Lower leg skin (tissue), 4 donors: ENCODE data around the gene SPATA3. TPM values are rescaled to one million over a fixed set of nuclear protein-coding genes. Genes with fewer than 3 reads are reported as not detected.
"Not testable (repeated sequence)": the region's sequence is repeated elsewhere in the genome, so short reads cannot be mapped to it uniquely, and the experiment has no call there.

Experiments
- DNase-seq, 2 donors: peaks; one replicate each; pipeline ENCODE4 v3.0.0-alpha.2; 2019; ENCODE audit warnings: low spot score in 2 of 2
- H3K4me3 ChIP-seq: fragments of 200-600 bp; sonication (generic); 2 replicates; pipeline ENCODE4 v1.5.1; 2017; ENCODE audit warnings: mild to moderate bottlenecking, low read depth; ENCODE audit not compliant: poor library complexity, severe bottlenecking
- CTCF ChIP-seq, 3 donors: fragments of 450-650 bp; IDR thresholded peaks; one replicate each; pipeline ENCODE4 v1.5.1; 2016; ENCODE audit warnings: antibody characterized with exemption in 3 of 3, mild to moderate bottlenecking in 3 of 3, moderate library complexity in 2 of 3
- POLR2A ChIP-seq, 2 donors: fragments of 450-650 bp; IDR thresholded peaks; one replicate each; pipeline ENCODE4 v1.6.1; 2016 to 2017; ENCODE audit warnings: antibody characterized with exemption in 2 of 2, mild to moderate bottlenecking in 1 of 2, moderate library complexity in 1 of 2
- WGBS, 2 donors: methylation state at CpG; one replicate each; pipeline ENCODE4 v1.1.5; 2018; 5-methylcytosine and 5-hydroxymethylcytosine counted together
- intact Hi-C: fragments of 100-400 bp; cut with DNase I; formaldehyde crosslinking; loops from one replicate; pipeline ENCODE4 v1.15.0; 2023; ENCODE audit warnings: low total_unique reads
- total RNA-seq, 4 donors: library from RNA; depleted of rRNA; stranded (reverse); fragments of >200 nt; gene quantifications; one replicate each; pipeline ENCODE4 v1.1.0, GENCODE V29; 2016

Gene SPATA3
- total RNA-seq, 4 donors from 2014 or later: 0.25 TPM; not detected in 3

DNA sequence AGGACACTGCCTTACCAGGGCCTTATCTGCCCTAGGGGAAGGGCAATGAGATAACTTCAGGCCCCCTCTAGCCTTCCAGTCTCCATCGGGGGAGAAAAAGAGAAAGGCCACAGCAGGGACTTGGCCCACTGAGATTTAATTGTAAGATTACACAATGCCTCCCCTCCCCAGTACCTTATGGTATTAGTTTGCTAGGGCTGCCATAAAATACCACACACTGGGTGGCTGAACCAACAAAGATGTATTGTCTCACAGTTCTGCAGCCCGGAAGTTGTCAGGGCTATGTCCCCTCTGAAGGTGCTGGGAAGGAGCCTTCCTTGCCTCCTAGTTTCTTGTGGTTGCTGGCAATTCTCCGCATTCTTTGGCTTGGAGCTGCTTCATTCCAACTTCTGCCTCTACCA lies 34.8 kb upstream of the SPATA3 start:
- DNase-seq: peak in 1 of 2 donors; percentile 18
- TF ChIP-seq POLR2A (IDR thresholded peaks at IDR 0.05) (no peak), CTCF (IDR thresholded peaks at IDR 0.05) (no peak)
- H3K4me3 ChIP-seq: no peak overlapping the region
- intact Hi-C loops: no loop called here
- 75 to 81% methylated on average over 3 of the region's 3 CpGs for WGBS, 2 donors

DNA sequence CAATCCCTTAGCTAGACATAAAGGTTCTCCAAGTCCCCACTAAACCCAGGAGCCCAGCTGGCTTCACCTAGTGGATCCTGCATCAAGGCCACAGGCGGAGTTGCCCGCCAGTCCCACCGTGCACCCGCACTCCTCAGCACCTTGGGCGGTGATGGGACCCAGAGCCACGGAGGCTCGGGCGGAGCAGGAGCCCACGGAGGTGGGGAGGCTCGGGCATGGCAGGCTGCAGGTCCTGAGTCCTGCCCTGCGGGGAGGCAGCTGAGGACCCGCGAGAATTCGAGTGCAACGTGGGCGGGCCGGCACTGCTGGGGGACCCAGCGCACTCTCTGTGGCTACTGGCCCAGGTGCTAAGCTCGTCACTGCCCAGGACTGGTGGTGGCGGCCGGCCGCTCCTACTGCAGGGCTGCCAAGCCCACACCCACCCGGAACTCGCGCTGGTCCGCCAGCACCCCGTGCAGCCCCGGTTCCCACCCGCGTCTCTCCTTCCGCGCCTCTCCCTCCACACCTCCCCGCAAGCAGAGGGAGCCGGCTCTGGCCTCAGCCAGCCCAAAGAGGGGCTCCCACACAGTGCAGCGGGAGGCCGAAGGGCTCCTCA lies 31.7 kb upstream of the SPATA3 start:
- DNase-seq: peak in 1 of 2 donors; percentile 69
- 97 to 98% methylated on average over 36 of the region's 36 CpGs for WGBS, 2 donors
- no peak overlapping the region for H3K4me3 ChIP-seq
- TF ChIP-seq POLR2A (IDR thresholded peaks at IDR 0.05) (no peak), CTCF (IDR thresholded peaks at IDR 0.05) (no peak)
- intact Hi-C loops: no loop called here

GRCh38 chr2:230967113-230967512 lies 28.8 kb upstream of the SPATA3 start:
- 77 to 86% methylated on average over 3 of the region's 3 CpGs for WGBS, 2 donors
- no peak for TF ChIP-seq POLR2A (IDR thresholded peaks at IDR 0.05)
- TF ChIP-seq CTCF (IDR thresholded peaks at IDR 0.05): no peak
- DNase-seq: no peak
- no peak overlapping the region for H3K4me3 ChIP-seq
- intact Hi-C loops: no loop called here

DNA sequence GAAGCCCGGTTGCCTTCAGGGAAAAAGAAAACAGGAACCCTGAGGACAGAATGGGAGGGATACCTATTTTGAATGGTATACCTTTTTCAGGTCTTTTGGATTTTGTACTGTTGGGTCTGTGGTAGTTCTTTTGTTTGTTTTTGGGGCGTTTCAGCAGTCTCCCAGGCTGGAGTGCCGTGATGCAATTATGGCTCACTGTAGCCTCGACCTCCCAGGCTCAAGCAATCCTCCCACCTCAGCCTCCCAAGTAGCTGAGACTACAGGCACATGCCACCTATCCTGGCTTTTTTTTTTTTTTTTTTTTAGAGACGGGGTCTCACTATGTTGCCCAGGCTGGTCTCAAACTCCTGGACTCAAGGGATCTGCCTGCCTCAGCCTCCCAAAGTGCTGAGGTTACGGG lies 27.6 kb upstream of the SPATA3 start:
- DNase-seq, intact Hi-C loops, H3K4me3 ChIP-seq: not testable (repeated sequence)
- WGBS, 2 donors: 91 to 94% methylated on average over 6 of the region's 6 CpGs

DNA sequence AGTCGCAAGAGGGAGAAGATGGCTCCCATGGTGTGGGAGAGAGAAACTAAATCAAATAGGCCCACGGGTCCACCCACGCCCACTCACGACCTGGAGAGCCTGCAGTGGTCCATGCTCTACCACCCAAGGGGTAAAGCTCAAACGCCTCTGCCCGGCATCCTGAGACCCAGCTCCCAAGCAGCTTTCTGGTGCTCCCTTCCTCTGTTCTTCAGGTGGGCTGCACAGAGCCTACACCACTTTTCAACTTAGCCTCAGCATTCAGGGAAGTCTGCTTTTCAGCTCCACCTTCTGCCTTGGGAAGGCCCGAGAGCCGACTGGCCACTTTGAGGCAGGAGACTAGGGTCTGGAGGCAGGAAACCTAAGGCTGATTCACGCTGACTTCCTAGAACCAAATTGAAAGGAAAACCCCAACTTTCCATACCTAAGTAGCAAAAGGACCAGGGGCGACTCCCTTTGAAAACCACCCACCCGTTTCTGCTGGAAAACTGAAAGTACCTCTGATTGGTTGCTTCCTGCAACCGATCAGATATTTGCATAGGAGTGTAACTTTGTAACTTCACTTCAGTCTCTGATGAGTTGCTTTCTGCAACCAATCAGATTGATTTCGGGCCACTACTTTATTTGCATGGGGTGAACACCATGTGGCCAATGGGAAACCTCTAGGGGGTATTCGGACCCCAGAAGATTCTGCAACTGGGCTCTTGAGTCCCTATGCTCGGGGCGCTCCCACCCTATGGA lies 26.8 kb upstream of the SPATA3 start:
- H3K4me3 ChIP-seq: no peak overlapping the region
- TF ChIP-seq CTCF (IDR thresholded peaks at IDR 0.05) (no peak), POLR2A (IDR thresholded peaks at IDR 0.05) (no peak)
- WGBS, 2 donors: 79 to 81% methylated on average over 16 of the region's 16 CpGs
- intact Hi-C loops: no loop called here
- DNase-seq: peak in 1 of 2 donors; percentile 73

DNA sequence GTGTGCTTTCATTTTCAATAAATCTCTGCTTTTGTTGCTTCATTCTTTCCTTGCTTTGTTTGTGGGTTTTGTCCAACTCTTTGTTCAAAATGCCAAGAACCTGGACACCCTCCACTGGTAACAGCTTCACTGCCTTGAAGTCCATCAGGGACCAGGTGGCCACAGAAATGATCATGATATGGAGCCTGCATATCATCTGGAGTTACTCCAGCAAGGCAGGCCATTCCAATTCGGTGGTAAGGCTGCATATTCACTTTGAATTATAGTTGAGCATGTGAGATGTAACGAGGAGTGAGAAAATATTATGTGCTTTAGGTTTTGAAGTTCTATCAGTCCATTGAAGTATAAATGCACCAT lies 26.3 kb upstream of the SPATA3 start:
- no peak overlapping the region for H3K4me3 ChIP-seq
- WGBS, 2 donors: 67 to 69% methylated on average over 2 of the region's 2 CpGs
- DNase-seq: no peak
- intact Hi-C loops: no loop called here
- TF ChIP-seq CTCF (IDR thresholded peaks at IDR 0.05): no peak
- no peak for TF ChIP-seq POLR2A (IDR thresholded peaks at IDR 0.05)
